Activated CD4-positive, alpha-beta T cell treated with anti-CD3 and anti-CD28 coated beads, Interleukin-2, amount 50 U/mL, for 1 hour (primary cell): ENCODE measurements around the gene PRIM1.
"Not testable (repeated sequence)": the region's sequence is repeated elsewhere in the genome, so short reads cannot be mapped to it uniquely, and the experiment has no call there.

Source experiments
- DNase-seq: peaks from one replicate; pipeline ENCODE4 v3.0.0-alpha.2; 2020

The PRIM1 gene

DNA sequence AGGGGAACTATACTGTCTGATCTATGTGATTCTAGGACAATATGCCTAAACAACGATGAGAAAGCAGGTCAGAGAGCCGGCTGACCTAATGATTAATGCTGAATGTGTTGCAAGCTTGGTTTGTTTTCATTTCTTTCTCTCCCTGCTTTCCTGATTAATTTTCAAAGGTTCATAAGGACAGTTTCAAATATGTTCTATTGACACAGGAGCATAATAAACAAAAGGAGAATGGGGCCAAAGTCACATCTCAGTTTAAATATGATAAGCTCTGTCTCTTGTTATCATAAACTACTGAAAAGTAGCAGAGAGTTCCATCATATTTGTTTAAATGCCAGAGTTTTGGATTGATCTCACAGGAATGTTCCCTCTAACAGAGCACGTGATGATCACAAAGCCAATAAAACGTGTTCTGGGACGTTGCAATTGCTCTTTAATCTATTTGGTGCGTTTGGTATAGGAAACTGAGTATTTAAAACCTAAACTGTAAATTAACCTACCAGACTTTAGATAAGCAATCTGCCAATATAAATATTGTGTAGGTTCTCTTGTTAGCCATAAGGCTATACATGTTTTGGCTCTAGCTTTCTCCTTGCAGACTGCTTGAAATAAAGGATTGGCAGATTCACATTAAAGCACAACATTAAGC lies 7.3 kb upstream of the PRIM1 start:
- no peak for DNase-seq

DNA sequence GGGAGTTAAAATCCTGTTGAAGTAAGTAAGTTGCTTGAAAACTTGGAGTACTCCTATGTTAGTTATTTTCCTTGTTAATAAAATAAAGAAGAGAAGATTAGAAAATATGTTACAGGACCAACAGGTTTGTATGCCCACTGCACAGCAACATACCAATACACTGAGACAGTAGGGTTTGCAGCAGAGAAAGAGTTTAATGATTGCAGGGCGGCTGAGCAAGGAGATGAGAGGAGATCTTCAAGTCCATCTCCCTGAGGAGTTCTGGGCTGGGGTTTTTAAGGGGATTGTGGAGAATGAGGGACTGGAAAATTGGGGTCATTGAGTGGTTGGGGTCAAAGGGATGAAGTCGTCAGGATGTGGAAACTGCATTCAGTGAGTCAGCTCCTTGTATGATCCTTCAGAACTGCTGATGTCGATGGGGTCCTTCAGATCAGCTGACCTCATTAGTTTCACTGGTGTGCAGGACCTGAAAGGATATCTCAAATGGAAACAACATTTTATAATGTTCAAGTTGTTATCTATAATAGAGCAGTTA lies 6.7 kb upstream of the PRIM1 start:
- DNase-seq = no peak

DNA sequence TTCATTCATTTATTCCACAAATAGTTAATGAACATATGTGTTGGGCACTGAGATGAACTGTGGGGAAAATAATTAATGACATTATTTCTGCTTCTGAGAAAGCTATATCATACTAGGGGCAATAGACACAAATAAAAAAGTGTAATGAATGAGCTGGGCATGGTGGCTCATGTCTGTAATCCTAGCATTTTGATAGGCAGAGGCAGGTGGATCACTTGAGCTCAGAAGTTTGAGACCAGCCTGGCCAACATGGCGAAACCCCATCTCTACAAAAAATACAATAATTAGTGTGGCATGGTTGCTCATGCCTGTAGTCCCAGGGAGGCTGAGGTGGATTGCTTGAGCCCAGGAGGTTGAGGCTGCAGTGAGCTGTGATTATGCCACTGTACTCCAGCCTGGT lies 5.8 kb upstream of the PRIM1 start:
- DNase-seq = not testable (repeated sequence)

DNA sequence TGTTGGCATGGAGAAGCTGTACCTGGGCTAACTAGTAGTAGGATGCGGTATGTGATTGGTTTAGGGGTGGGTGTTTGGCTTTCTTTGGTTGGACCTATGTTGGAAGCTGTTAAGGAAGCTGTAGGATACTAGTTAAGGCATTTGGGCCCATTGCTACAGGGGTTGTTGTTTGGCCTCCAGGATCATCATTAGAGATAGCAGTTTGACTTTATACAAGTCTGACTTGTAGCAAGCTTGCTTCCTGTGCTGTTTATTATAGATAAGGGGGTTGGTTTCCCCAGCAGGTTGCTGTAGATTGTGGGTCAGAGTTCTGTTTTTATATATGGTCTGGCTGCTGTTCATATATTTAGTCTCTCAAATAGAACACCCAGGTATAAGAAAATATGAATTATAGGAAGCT lies 1.4 kb upstream of the PRIM1 start:
- DNase-seq = no peak

DNA sequence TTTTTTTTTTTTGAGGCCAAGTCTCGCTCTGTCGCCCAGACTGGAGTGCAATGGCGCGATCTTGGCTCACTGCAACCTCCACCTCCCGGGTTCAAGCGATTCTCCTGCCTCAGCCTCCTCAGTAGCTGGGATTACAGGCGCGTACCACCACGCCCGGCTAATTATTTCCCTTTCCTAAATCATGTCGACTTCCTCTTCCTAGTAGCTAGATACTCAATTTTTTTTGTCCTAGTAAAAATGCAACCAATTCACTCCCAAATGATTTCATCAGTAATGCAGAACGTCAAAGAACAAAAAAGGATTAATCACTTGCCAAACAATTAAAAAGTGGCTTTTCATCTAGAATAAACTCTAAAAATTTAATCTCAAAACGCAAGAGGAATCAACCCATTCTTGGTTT lies 1.5 kb downstream of the PRIM1 start:
- not testable (repeated sequence) for DNase-seq

DNA sequence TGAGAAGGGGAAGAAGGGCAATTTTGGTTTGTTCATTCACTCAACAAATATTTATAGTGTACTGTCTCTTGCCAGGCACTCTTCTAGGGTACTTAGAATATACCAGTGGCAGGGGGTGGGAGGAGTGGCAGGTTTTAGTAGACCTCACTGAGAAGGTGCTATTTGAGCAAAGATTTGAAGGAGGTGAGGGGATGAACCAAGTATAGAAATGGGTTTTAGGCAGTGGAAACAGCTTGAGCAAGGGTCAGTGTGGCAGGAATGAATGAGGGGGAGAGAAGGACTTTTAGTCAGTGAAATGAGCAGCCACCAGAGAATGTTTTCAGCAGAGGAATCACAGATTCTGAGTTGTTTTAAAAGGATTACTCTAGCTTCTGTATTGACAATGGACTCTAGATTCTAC lies 2.3 kb downstream of the PRIM1 start:
- DNase-seq = no peak

DNA sequence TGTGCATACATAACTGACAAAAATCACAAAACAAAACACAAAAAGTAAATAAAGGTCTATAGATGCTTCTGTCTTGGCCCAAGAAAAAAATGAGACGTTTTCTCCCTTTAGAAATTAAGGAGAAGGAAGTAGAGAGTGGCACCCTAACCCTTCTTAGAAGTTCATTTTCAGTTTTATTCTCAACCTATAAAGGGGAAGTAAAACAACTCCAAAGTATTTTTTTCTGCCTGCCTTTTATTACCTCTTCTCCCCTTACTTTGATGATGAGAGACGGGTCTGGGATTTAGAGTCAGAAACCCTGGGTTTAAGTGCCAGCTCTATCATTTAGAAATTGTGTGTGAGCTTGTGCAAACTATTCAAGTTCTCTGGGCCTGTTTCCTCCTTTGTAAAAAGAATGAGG lies 2.8 kb downstream of the PRIM1 start:
- DNase-seq = no peak

DNA sequence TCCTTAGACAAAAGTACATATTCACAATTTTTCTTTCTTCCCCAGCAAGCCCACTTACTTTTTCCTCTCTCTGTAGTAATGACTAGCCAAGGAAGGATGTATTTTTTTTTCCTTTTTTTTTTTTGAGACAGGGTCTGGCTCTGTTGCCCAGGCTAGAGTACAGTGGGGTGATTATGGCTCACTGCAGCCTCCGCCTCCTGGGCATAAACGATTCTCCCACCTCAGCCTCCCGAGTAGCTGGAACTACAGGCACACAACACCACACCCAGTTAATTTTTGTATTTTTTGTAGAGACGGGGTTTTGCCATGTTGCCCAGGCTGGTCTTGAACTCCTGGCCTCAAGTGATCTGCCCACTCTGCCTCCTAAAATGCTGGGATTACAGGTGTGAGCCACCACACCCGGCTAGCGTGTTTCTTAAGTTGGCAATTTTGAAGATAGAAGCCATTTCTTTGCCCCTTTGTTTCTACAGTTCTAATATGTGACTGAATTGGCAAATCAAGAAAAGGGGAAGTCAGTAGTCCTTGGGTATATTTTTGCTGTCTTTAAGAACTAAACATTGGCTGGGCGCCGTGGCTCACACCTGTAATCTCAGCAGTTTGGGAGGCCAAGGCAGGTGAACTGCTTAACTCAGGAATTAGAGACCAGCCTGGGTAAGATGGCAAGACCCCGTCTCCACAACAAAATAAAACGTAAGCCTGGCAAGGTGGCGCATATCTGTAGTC lies 23.8 kb downstream of the PRIM1 start:
- DNase-seq = no peak

DNA sequence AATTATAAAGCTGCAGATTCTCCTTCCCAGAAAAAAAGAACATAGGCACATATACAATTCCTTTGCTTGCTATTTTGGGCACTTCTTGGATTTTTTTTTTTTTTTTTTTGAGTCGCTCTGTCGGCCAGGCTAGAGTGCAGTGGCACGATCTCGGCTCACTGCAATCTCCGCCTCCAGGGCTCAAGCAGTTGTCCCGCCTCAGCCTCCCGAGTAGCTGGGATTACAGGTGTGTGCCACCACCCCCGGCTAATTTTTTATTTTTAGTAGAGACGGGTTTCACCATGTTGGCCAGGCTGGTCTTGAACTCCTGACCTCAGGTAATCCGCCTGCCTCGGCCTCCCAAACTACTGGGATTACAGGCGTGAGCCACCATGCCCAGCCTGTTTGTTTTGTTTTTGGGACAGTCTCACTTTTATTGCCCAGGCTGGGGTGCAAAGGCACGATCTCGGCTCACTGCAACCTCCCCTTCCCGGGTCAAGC lies 25.9 kb downstream of the PRIM1 start:
- not testable (repeated sequence) for DNase-seq

DNA sequence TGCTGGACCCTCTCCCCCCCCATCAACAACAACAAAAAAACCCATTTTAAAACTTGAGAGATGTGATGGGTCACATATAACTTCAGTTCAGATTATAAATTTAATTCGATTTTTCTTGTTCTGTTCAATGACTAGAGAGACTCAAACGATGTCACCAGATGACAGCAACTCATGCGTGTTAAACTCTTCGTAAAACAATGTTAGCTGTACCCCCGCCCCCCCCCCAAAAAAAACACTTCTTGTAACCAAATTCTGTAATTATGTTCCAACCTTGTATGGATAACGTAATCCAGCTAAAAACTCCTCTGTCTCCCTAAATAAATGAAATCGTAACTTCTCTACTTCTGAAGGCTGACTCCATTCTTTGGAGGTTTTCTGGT lies 26.4 kb downstream of the PRIM1 start:
- no peak for DNase-seq

DNA sequence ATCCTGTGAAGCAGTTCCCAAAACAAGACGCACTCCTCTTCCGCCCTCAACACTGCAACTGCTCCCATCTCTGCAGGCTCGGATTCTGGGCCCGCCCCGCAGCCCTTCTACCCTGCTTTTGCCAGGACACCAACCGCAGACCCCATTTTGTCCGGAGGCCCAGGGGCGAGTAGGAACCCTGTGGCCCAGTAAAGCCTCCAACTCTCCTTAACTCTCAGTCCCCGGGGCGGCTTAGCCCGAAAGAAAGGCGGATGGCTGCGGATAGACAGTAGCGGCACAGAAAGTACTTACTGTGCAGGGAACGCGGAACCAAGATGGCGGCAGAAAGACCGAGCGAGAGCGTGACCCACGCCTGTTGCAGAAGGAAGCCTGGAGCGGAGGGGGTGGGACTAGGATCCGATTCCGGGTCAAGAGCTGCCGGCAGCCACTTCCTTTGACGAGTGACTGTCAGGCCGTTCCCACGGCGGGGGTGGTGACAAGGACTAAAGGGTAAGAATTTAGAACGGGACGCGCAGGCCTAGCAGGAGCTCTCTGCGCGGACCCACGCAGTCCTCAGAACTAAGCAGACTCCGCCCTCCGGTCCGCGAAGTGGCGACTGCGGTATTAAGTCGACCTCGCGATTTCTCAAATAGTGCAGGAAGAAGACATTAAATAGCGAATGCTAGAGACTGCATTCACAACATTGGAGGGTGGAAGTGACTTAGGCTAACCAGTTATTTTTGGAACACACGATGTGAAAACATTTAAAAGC lies 27.0 kb downstream of the PRIM1 start, which contains the start of gene NACA:
NACA (minus strand) TSS at position 328 of the 751 bp plus-strand sequence. CDS start 778 bp downstream, outside the sequence.
- DNase-seq = peak; percentile 97

DNA sequence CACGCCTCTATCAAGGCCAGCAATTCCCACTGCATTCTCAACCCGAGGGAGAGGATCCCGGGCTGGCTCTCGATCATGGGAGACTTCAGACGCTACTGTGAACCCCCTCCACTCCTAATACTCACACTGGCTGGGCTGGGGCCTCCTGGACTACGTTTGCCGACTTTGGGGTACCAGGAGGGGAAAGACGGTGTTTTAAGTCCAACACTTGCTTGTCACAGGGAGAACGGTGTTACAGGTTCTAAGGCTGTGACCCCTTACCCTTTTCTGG lies 27.5 kb downstream of the PRIM1 start:
- DNase-seq = no peak

DNA sequence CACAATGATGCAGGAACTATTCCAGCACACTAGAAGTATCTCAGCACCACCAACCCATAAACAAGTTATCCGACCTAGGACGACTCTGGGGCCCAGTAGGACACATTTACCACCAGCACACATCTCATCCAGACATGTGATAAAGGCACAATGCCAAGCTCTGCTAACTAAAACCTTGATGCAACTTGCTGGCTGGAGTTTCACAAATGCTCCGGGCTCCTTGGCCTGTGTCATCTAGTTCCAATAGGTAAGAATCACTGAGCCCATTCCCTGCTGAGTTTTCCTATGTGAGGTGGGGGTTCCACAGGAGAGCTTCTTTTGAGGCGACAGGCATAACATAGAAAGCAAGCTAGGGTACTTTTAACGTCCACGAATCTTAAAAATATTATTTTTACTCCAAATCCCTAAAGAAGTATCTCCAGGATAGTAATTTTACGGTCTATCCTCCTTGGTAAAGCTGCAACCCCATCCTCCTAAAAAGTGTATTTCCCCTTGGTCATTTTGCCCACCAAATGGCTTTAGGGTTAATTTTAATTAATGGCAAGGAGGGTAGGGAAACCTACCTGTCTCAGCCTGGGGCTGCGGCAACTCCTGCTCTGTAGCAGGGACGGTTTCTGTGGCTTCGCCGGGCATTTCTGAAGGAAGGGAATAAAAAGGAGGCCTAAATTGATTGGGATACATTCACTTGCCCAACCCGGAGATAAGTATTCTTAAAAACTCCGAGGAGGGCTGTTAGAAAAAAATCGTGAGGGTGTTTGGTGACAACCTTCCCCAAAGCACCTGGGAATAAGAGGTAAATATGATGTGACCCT lies 28.0 kb downstream of the PRIM1 start:
- no peak for DNase-seq

DNA sequence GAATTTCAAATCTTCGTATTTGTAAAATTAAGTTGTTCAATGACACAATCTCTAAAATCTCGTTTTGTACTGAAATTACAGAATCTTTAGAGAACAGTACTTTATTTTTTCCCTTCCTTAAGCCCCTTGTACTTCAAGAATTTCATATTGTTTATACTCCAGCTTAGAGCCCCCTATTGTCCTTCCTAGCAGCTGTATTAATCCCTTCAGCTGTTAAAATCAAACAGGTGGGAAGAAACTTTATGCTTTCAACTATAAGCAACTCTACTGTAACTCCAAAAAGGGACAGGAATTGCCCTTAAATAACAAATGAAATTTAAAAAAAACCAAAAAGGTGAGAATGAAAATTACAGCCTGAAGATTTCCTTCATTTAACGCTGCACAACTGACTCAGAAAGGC lies 28.8 kb downstream of the PRIM1 start:
- DNase-seq = no peak

DNA sequence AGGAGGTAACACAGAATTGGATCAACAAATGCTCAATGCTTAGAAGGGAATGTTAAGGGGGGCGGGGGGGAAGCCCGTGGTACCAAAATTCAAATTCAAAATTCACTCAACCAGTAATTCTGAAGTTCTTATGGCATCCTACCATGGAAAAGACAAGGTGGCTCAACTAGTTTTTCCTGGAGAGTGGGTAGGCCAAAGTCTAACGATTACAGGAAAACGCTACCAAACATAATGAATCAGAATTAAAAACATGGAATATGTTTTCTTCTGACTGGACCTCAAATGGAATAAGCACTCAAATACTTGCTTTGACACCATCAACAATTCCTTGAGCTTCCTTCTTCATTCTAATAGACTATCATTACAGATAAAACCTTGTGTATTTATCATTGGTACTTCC lies 29.3 kb downstream of the PRIM1 start:
- no peak for DNase-seq

DNA sequence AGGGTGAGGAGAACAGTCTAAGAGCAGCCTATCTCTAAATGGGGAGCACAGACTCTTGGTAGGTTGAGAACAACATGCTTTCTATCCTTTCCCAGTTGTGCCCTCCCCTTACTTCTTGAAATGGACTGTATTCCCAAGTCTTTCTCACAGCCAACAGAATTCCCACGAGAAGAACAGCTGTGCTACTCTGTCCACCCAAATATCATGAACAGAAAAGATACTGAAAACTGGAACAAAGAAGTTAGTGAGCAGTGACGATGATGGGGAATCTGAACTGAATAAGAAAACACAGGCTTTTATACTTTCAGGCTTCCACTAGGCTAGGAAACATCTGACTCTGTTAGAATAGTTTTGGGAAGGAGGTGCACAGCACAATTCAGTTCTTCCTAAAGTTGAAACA lies 30.4 kb downstream of the PRIM1 start:
- no peak for DNase-seq

DNA sequence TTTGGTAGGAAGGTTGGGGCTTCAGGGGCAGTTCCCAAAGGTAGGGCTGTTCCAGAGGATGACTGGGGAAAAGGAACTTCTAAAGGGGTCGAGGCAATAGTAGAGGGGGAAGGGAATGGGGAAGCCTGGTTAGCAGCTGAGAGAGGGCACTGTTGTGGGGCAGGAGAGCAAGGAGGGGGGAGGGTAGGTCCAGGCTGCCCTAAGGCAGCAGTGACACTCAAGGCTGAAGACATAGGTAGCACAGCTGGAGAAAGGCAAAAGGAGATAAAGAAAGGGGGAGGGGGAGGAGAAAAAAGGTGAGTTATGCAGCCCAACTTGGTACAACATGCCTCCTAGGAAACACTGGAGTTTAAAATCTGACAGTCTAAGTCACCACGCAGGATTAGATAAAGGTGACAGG lies 30.9 kb downstream of the PRIM1 start:
- DNase-seq = no peak

DNA sequence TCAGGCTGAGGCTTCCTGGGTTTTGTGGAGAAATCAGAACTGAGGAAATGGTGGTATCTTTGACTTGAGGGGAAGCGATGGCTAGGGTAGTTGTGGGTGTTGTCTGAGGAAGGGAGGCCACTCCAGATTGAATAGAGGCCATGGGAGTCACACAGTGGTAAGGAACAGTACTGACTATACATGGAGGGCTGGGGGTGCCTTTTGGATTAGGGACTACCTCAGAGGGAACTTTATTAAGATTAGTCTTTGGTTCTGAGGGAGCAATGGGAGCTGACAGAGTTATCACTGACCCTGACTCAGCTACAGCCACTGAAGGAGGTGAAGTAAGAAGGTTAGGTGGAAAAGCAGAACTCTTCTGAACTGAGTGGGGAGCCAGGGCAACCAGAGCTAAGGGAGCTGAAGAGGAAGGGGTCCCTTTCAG lies 31.4 kb downstream of the PRIM1 start:
- no peak for DNase-seq

DNA sequence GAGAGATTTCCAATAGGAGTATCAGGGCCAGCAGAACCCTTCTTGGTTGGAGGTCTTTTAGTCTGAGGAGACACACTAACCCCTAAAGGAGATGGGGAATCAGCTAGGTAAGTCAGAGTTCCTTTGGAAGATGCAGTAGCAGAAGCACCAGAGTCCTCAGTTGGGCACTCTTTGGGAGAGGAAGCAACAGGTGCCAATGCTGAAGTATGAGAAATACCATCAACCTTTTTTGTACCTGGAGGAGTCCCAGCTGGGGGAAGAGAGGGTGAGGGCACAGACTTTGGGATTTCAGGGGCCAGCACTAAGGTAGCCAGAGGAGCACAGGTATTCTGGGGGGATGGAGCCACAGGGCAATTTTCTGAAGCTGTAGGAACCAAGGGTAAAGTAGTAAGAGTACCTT lies 33.1 kb downstream of the PRIM1 start:
- DNase-seq = no peak

DNA sequence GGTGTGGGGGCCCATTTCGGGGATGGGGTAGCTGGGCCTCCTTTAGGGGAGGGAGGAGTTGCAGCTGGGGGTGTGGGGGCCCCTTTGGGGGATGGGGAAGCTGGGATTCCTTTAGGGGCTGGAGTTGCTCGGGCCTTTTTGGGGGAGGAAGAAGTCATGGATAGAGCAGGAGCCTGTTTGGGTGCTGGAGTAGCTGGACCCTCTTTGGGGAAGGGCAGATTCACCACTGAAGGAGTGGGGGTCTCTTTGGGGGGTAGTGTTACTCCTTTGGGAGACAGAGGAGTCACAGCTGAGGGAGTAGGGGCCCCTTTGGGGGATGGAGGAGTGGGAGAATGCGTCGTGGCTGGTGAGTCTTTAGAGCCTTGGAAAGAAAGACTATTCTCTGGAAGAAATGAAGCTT lies 33.5 kb downstream of the PRIM1 start:
- no peak for DNase-seq

DNA sequence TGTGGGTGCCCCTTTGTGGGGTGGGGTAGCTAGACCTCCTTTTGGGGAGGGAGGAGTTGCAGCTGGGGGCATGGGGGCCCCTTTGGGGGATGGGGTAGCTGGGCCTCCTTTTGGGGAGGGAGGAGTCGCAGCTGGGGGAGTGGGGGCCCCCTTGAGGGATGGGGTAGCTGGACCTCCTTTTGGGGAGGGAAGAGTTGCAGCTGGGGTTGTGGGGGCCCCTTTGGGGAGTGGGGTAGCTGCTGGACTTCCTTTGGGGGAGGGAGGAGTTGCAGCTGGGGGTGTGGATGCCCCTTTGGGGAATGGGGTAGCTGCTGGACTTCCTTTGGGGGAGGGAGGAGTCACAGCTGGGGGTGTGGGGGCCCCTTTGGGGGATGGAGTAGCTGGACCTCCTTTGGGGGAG lies 34.0 kb downstream of the PRIM1 start:
- DNase-seq = no peak

DNA sequence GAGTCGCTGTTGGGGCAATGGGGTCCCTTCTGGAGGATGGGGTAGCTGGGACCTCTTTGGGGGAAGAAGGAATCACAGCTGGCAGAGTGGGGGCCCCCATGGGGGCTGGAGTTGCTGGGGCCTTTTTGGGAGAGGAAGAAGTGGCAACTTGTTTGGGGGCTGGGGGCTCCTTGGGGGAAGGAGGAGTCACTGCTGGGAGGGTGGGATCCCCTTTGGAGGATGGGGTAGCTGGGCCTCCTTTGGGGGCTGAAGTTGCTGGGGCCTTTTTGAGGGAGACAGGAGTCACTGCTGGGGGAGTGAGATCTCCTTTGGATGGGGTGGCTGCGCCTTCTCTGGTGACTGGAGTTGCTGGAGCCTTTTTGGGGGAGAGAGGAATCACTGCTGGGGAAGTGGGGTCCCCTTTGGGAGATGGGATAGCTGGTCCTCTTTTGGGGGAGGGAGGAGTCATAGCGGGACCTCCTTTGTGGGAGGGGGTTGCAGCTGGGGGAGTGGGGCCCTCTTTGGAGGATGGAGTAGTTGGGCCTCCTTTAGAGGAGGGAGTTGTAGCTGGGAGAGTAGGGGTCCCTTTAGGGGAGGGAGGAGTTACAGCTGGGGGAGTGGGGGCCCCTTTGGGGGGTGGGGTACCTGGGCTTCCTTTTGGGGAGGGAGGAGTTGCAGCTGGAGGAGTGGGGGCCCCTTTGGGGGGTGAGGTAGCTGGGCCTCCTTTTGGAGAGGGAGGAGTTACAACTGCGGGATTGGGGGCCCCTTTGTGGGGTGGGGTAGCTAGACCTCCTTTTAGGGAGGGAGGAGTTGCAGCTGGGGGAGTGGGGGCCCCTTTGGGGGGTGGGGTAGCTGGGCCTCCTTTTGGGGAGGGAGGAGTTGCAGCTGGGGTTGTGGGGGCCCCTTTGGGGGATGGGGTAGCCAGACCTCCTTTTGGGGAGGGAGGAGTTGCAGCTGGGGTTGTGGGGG lies 34.9 kb downstream of the PRIM1 start:
- no peak for DNase-seq
